LNCaP clone FGC (cell line): ENCODE results near the gene DCST1.
A peak's percentile ranks its signal among the peaks of the same experiment; 100 is the strongest.

Experiments used
- DNase-seq: peaks from one replicate; pipeline ENCODE4 v3.0.0-alpha.2; 2011; ENCODE audit warnings: low read depth
- H3K4me3 ChIP-seq: 2 replicates; pipeline ENCODE4 v1.5.1; 2011; ENCODE audit warnings: mild to moderate bottlenecking, low read depth, low read length, control low read depth
- TF ChIP-seq, protein P1 (sequence below): IDR thresholded peaks from 2 replicates; pipeline ENCODE4 v1.5.1; 2012; ENCODE audit warnings: mild to moderate bottlenecking; ENCODE audit not compliant: control insufficient read depth, insufficient read depth; ENCODE audit errors: extremely low read depth

The DCST1 gene

DNA sequence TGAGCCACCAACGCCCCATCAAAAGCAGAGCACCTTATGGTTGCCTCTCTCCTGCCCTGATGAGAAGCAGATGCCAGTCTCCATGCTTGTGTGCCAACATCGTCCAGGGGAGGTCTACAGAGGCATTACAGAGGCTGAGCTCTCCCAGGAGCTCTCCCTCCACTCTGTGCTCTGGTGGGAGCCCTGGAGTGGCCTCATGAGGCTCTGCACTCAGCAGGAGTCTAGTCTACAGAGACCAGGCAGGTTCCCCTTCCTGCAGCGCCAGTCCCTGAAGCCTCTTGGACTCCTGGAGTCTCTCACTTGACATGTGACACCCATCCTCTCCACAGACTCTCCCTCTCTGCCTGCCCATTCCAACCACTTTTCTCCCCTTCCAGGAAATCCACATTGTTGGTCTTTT, 3.4 kb downstream of the DCST1 start:
- no peak overlapping the region for H3K4me3 ChIP-seq
- TF ChIP-seq, protein P1, sequence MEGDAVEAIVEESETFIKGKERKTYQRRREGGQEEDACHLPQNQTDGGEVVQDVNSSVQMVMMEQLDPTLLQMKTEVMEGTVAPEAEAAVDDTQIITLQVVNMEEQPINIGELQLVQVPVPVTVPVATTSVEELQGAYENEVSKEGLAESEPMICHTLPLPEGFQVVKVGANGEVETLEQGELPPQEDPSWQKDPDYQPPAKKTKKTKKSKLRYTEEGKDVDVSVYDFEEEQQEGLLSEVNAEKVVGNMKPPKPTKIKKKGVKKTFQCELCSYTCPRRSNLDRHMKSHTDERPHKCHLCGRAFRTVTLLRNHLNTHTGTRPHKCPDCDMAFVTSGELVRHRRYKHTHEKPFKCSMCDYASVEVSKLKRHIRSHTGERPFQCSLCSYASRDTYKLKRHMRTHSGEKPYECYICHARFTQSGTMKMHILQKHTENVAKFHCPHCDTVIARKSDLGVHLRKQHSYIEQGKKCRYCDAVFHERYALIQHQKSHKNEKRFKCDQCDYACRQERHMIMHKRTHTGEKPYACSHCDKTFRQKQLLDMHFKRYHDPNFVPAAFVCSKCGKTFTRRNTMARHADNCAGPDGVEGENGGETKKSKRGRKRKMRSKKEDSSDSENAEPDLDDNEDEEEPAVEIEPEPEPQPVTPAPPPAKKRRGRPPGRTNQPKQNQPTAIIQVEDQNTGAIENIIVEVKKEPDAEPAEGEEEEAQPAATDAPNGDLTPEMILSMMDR: no peak
- no peak for DNase-seq

DNA sequence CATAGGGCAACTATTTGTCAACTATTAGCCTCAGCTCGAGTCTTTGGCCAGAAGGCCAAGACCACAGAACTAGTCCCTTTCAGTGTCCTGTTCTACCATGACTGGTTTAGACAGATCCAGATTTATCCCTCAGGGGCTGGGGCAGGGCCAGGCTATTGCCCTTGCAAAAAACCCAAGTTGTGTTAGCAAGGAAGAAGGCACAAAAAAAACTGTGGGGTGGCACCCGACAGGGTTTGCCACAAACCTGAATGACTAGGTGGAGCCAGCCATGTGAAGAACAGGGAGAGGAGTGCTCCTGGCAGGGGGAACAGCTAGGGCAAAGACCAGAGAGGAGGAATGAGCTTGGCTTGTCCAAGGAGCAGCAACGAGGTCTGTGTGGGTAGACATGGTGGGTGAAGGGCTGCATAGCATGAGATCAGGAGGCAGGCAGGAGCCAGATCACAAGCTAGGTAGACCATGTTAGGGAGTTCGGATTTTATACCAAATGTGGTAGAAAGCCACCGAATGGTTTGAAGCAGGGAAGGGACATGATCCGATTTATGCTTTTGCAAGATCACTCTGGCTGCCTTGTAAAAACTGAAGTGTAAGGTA, 4.3 kb downstream of the DCST1 start:
- no peak overlapping the region for H3K4me3 ChIP-seq
- no peak for DNase-seq
- TF ChIP-seq, protein P1: no peak

DNA sequence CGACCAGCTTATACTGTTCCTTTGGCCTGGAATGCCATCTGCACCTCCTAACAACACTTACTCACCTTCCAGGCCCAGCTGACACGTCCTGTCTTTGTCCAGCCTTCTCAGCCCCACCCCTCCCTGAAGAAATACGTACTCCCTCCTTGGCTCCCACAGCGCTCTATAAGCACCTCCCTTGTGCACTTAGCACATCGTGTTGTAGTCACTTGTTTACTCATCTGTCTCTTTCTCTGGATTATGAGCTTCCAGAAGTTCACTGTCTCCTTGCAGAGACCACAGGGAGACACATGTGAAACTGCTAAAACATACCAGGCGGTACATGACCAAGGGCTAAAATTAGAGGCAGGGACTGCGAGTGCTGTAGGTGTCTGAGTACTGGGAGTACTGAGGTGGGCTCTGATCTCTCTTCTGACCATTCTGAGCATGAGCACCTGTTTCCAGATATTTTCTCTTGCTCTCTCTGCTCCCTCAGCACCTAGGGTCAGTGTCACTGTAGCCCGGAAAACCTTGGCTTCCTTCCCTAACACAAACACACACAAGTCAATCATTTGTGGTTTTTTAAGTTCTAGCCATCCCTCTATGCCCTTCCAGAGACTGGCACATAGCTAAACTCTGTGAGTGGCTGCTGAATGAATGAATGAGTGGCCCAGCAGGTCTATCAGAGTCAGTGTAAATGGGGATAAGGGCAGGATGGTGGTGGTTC, 5.1 kb downstream of the DCST1 start:
- H3K4me3 ChIP-seq: peak overlapping the region; percentile 26
- TF ChIP-seq, protein P1: no peak
- DNase-seq: peak; percentile 90

DNA sequence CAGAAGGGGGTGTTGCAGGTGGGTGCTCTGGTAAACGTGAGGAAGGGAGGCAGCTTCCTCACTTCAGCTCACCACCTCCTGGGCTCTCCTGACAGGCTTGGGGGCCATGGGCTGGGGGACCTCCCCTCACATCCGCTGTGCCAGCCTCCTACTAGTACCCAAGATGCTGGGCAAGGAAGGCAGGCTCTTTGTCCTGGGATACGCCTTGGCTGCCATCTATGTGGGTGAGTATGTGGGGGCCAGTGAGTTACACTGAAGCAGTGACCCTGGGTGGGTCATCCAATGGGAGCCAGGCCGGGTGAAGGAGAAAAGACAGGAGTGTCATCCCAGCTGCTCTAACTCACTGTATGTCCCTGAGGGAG, 5.7 kb downstream of the DCST1 start:
- DNase-seq: no peak
- TF ChIP-seq, protein P1: no peak
- peak overlapping the region; percentile 26 for H3K4me3 ChIP-seq

DNA sequence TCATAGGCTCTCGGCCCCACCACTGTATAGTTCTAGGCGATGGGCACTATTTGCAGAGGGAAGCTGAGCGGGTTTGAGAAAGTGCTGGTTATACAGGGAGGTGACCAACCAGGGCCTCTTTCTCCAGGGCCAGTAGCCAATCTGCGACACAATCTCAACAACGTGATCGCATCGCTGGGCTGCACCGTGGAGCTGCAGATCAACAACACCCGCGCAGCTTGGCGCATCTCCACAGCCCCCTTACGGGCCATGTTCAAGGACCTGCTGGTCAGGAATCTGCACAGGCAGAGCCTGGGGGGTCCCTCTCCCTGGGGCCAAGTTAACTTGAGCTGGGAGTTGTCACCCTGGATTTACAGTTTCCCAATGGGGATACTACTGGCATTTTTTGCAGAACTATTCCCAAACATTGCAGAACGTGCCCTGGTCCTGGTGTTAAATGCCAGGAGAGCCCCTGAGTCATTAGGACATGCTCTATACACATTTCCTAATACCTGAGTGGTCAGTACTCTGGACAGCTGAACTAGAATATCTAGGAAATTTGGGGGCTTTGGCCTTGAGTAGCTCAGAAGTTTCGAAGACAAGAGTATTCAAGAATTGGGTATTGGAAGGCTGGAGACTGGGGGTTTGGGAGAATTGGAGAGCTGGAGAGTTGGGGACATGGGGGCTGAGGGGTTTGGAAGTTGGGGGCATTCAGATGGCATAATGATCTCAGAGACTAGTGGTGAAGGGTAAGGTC, 6.9 kb downstream of the DCST1 start:
- TF ChIP-seq, protein P1: no peak
- no peak for DNase-seq
- no peak overlapping the region for H3K4me3 ChIP-seq

DNA sequence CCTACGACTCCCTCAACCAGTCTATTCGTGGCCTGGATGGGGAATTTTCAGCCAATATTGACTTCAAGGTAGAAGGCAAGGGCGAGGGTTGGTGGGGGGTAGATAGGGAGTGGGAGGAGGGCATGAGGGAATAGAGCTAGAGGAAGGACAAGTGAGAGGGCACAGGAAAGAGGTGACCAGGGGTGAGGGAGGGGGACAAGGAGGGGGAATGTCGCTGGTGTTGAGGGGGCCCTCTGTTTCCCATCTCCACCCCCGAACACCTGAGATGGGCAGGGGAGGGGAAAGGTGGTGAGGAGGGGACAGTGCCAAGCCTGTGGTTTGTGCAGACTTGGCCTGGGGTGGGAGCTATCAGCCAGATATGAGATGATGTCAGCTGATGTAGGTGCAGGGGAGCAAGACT, 9.2 kb downstream of the DCST1 start:
- H3K4me3 ChIP-seq: no peak overlapping the region
- TF ChIP-seq, protein P1: no peak
- DNase-seq: no peak

DNA sequence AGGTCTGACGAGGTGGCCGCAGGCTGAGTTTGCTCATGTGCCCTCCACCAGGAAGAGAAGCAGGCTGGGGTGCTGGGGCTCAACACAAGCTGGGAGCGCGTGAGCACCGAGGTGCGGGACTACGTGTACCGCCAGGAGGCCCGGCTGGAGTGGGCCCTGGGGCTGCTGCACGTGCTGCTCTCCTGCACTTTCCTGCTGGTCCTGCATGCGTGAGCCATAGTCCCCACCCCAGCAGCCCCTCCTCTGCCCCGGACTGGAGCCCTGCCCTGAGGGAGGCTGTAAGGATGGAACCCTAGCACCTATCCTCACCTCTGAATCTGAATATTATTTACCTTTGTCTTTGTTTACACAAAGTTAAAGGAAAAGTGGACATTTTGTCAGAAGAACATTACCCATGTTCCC, 9.7 kb downstream of the DCST1 start:
- no peak for DNase-seq

More for the DNA sequence above, 9.7 kb downstream of the DCST1 start:
- TF ChIP-seq, protein P1: no peak
- no peak overlapping the region for H3K4me3 ChIP-seq
